ENCODE data around the gene NXPH3. TPM values are rescaled to one million over a fixed set of nuclear protein-coding genes. Genes with fewer than 3 reads are reported as not detected.

NXPH3 gene
- total and polyA plus RNA-seq, 2 donors (not counting 3 experiments of a cell fraction or from before 2014, with no cell fraction given) = 1.7 to 2.0 TPM

GRCh38 chr17:49624896-49625295, 49.2 kb downstream of the NXPH3 start:
- dilution Hi-C loops (cut with MboI; ENCODE audit: extremely low pct_ligation_motif_present, low sequenced_read_pairs) = no loop called here
- Histone ChIP-seq H3K4me1 (ENCODE audit: control insufficient read depth, extremely low read depth, insufficient read depth, low read length) (peaks cover 20% of the 10 kb centered on the region), H4K20me1 (replicated peaks; ENCODE audit: control insufficient read depth, extremely low read depth, insufficient read depth, low read length) (no peaks in the 10 kb centered on the region), H3K9ac (replicated peaks; ENCODE audit: extremely low read depth, insufficient read depth, low read length) (no peak overlapping the region), H3K27me3 (ENCODE audit: control insufficient read depth in 2 of 2, insufficient read depth in 2 of 2, low read length in 2 of 2) (no peaks in the 10 kb centered on the region), H2AFZ (ENCODE audit: low read depth, low read length) (no peak overlapping the region), H3K9me3 (replicated peaks; ENCODE audit: control insufficient read depth, insufficient read depth, low read length) (no peaks in the 10 kb centered on the region), H3K36me3 (ENCODE audit: control insufficient read depth in 2 of 2, extremely low read depth in 1 of 2, insufficient read depth in 2 of 2, low read length in 2 of 2) (peaks cover 2 to 7% of the 10 kb centered on the region in 2 experiments), H3K9me1 (replicated peaks; ENCODE audit: control insufficient read depth, extremely low read depth, insufficient read depth, low read length) (no peaks in the 10 kb centered on the region), H3K79me2 (ENCODE audit: control insufficient read depth, insufficient read depth, low read length) (peaks cover 15% of the 10 kb centered on the region), H3K4me3 (replicated peaks in 1 of 3; ENCODE audit: insufficient read depth in 1 of 3, low read depth in 1 of 3, low read length in 3 of 3) (no peak overlapping the region), H3K27ac (ENCODE audit: insufficient read depth, low read depth, low read length) (no peak overlapping the region), H3K4me2 (ENCODE audit: insufficient read depth, low read length) (no peak overlapping the region)
- FAIRE-seq (no peak), DNase-seq (ENCODE audit: low read depth, low spot score) (no peak)
- POLR2A ChIA-PET = no interaction called here
- CTCF ChIA-PET = interaction anchor here (0.6 to 1.4 kb wide), 4 partner anchors 9 to 264 kb away, joined by 3 to 4 read pairs (median 3); no protein-coding TSS in a partner anchor
- no TSS peak for BruUV-seq (replicated peaks)
- no peak for TF ChIP-seq GATA2 (IDR thresholded peaks at IDR 0.05; ENCODE audit: insufficient read depth, insufficient read length, low read depth, low read length)
- TF ChIP-seq MYC (IDR thresholded peaks at IDR 0.05; ENCODE audit: low read depth, low read length) = no peak
- TF ChIP-seq POLR2AphosphoS5 (IDR thresholded peaks at IDR 0.05; ENCODE audit: insufficient read depth, low read depth, low read length) = no peak
- TF ChIP-seq EZH2 (IDR thresholded peaks at IDR 0.05; ENCODE audit: borderline replicate concordance, low read depth, low read length, severe bottlenecking) = no peak
- TF ChIP-seq FOS (IDR thresholded peaks at IDR 0.05; ENCODE audit: borderline replicate concordance, insufficient read depth, low read length) = no peak
- TF ChIP-seq, protein P1, sequence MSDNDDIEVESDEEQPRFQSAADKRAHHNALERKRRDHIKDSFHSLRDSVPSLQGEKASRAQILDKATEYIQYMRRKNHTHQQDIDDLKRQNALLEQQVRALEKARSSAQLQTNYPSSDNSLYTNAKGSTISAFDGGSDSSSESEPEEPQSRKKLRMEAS (IDR thresholded peaks at IDR 0.05; ENCODE audit: insufficient read depth, insufficient read length) = no peak
- intact Hi-C loops (cut with micrococcal nuclease) = loop anchor here (5.0 kb wide), 1 partner anchor 52 kb away; the partner anchor contains the start of gene SPOP

GRCh38 chr17:49629447-49629846, 53.8 kb downstream of the NXPH3 start:
- Histone ChIP-seq H4K20me1 (replicated peaks; ENCODE audit: control insufficient read depth, extremely low read depth, insufficient read depth, low read length) (peaks cover 3% of the 10 kb centered on the region), H3K36me3 (ENCODE audit: control insufficient read depth in 2 of 2, extremely low read depth in 1 of 2, insufficient read depth in 2 of 2, low read length in 2 of 2) (no peaks in the 10 kb centered on the region), H3K9ac (replicated peaks; ENCODE audit: extremely low read depth, insufficient read depth, low read length) (no peak overlapping the region), H3K27me3 (ENCODE audit: control insufficient read depth in 2 of 2, insufficient read depth in 2 of 2, low read length in 2 of 2) (no peaks in the 10 kb centered on the region), H3K4me3 (replicated peaks in 1 of 3; ENCODE audit: insufficient read depth in 1 of 3, low read depth in 1 of 3, low read length in 3 of 3) (no peak overlapping the region), H3K9me1 (replicated peaks; ENCODE audit: control insufficient read depth, extremely low read depth, insufficient read depth, low read length) (no peaks in the 10 kb centered on the region), H3K27ac (ENCODE audit: insufficient read depth, low read depth, low read length) (no peak overlapping the region), H2AFZ (ENCODE audit: low read depth, low read length) (no peak overlapping the region), H3K4me1 (ENCODE audit: control insufficient read depth, extremely low read depth, insufficient read depth, low read length) (no peaks in the 10 kb centered on the region), H3K79me2 (ENCODE audit: control insufficient read depth, insufficient read depth, low read length) (peaks cover 30% of the 10 kb centered on the region), H3K9me3 (replicated peaks; ENCODE audit: control insufficient read depth, insufficient read depth, low read length) (no peaks in the 10 kb centered on the region), H3K4me2 (ENCODE audit: insufficient read depth, low read length) (no peak overlapping the region)
- ChIA-PET POLR2A (no interaction called here), CTCF (interaction anchor here (0.6 to 1.0 kb wide), 2 partner anchors 19 to 32 kb away, joined by 3 to 4 read pairs; no protein-coding TSS in a partner anchor)
- DNase-seq (ENCODE audit: low read depth, low spot score) (no peak), FAIRE-seq (no peak)
- no TSS peak for BruUV-seq (replicated peaks)
- dilution Hi-C loops (cut with MboI; ENCODE audit: extremely low pct_ligation_motif_present, low sequenced_read_pairs) = no loop called here
- TF ChIP-seq POLR2A (IDR thresholded peaks at IDR 0.05; ENCODE audit: low read depth, low read length) (no peak), FOS (IDR thresholded peaks at IDR 0.05; ENCODE audit: borderline replicate concordance, insufficient read depth, low read length) (no peak), GATA2 (IDR thresholded peaks at IDR 0.05; ENCODE audit: insufficient read depth, insufficient read length, low read depth, low read length) (no peak), POLR2AphosphoS5 (IDR thresholded peaks at IDR 0.05; ENCODE audit: insufficient read depth, low read depth, low read length) (no peak), JUN (IDR thresholded peaks at IDR 0.05; ENCODE audit: borderline replicate concordance, insufficient read depth, insufficient read length, low read depth) (no peak), MYC (IDR thresholded peaks at IDR 0.05; ENCODE audit: low read depth, low read length) (no peak), EZH2 (IDR thresholded peaks at IDR 0.05; ENCODE audit: borderline replicate concordance, low read depth, low read length, severe bottlenecking) (no peak)
- TF ChIP-seq, protein P1 (IDR thresholded peaks at IDR 0.05; ENCODE audit: insufficient read depth, insufficient read length) = no peak
- TF ChIP-seq, protein P2, sequence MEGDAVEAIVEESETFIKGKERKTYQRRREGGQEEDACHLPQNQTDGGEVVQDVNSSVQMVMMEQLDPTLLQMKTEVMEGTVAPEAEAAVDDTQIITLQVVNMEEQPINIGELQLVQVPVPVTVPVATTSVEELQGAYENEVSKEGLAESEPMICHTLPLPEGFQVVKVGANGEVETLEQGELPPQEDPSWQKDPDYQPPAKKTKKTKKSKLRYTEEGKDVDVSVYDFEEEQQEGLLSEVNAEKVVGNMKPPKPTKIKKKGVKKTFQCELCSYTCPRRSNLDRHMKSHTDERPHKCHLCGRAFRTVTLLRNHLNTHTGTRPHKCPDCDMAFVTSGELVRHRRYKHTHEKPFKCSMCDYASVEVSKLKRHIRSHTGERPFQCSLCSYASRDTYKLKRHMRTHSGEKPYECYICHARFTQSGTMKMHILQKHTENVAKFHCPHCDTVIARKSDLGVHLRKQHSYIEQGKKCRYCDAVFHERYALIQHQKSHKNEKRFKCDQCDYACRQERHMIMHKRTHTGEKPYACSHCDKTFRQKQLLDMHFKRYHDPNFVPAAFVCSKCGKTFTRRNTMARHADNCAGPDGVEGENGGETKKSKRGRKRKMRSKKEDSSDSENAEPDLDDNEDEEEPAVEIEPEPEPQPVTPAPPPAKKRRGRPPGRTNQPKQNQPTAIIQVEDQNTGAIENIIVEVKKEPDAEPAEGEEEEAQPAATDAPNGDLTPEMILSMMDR (IDR thresholded peaks at IDR 0.05; ENCODE audit: extremely low read depth in 1 of 2, insufficient read depth in 1 of 2, low read depth in 1 of 2, low read length in 2 of 2) = no peak
- intact Hi-C loops (cut with micrococcal nuclease) = no loop called here

Measured in endothelial cell of umbilical vein (primary cell).